GM23338 (cell line): ENCODE measurements around the gene GSC2. TPM values are rescaled to one million over a fixed set of nuclear protein-coding genes. Genes with fewer than 3 reads are reported as not detected.

Source experiments
- ATAC-seq: fragments of 200-7000 bp; cut with Tn5 transposase; 3 replicates; pipeline ENCODE4 v1.9.1; 2020
- DNase-seq: peaks from one replicate; pipeline ENCODE4 v3.0.0-alpha.2; 2015; ENCODE audit warnings: low spot score
- H2AFZ ChIP-seq: fragments of 200-600 bp; sonication (generic); 2 replicates; pipeline ENCODE4 v1.8.0; 2016; ENCODE audit warnings: antibody characterized with exemption, mild to moderate bottlenecking, moderate library complexity
- H3F3A ChIP-seq: fragments of 200-600 bp; sonication (generic); replicated peaks from 2 replicates; pipeline ENCODE4 v1.8.0; 2017; ENCODE audit warnings: antibody characterized with exemption, mixed run types, low read depth
- H3K27ac ChIP-seq: fragments of 200-600 bp; sonication (generic); 2 replicates; pipeline ENCODE4 v1.6.1; 2016; ENCODE audit warnings: low read depth
- H3K27me3 ChIP-seq: fragments of 200-600 bp; sonication (generic); 2 replicates; pipeline ENCODE4 v1.8.0; 2016; ENCODE audit warnings: mild to moderate bottlenecking, mixed run types, moderate library complexity; ENCODE audit not compliant: insufficient read depth
- H3K36me3 ChIP-seq: fragments of 200-600 bp; sonication (generic); 2 replicates; pipeline ENCODE4 v1.8.0; 2016; ENCODE audit warnings: mild to moderate bottlenecking; ENCODE audit not compliant: insufficient read depth
- H3K4me1 ChIP-seq: fragments of 200-600 bp; sonication (generic); 2 replicates; pipeline ENCODE4 v1.8.0; 2016; ENCODE audit warnings: mild to moderate bottlenecking, moderate library complexity; ENCODE audit not compliant: insufficient read depth
- H3K4me2 ChIP-seq: fragments of 200-600 bp; sonication (generic); 2 replicates; pipeline ENCODE4 v1.7.1; 2017; ENCODE audit warnings: mixed run types
- H3K4me3 ChIP-seq: fragments of 200-600 bp; sonication (generic); 2 replicates; pipeline ENCODE4 v1.6.1; 2016; ENCODE audit warnings: mixed run types
- H3K79me2 ChIP-seq: fragments of 200-600 bp; sonication (generic); replicated peaks from 2 replicates; pipeline ENCODE4 v1.8.0; 2017; ENCODE audit warnings: mild to moderate bottlenecking; ENCODE audit not compliant: insufficient read depth
- H3K9me2 ChIP-seq: fragments of 200-600 bp; sonication (generic); 2 replicates; pipeline ENCODE4 v1.8.0; 2017; ENCODE audit not compliant: insufficient read depth
- H4K20me1 ChIP-seq: fragments of 200-600 bp; sonication (generic); replicated peaks from 2 replicates; pipeline ENCODE4 v1.8.0; 2017; ENCODE audit warnings: mild to moderate bottlenecking; ENCODE audit not compliant: insufficient read depth
- H3K27ac Mint-ChIP-seq: 2 replicates; pipeline ENCODE4 v1.8.0; 2020; ENCODE audit warnings: inconsistent platforms, mild to moderate bottlenecking, moderate library complexity, mixed read lengths
- H3K27me3 Mint-ChIP-seq: 3 replicates; pipeline ENCODE4 v1.8.0; 2022; ENCODE audit warnings: low read depth, mild to moderate bottlenecking, moderate library complexity, mixed read lengths, inconsistent platforms; ENCODE audit not compliant: insufficient read depth, poor library complexity
- H3K36me3 Mint-ChIP-seq: 3 replicates; pipeline ENCODE4 v1.8.0; 2021; ENCODE audit warnings: low read depth, mild to moderate bottlenecking, inconsistent platforms, moderate library complexity, mixed read lengths
- H3K4me1 Mint-ChIP-seq: 3 replicates; pipeline ENCODE4 v1.8.0; 2020; ENCODE audit warnings: mild to moderate bottlenecking, inconsistent platforms, mixed read lengths
- H3K4me3 Mint-ChIP-seq: 3 replicates; pipeline ENCODE4 v1.8.0; 2021; ENCODE audit warnings: moderate library complexity, mild to moderate bottlenecking, inconsistent platforms, mixed read lengths
- H3K9me3 Mint-ChIP-seq: 3 replicates; pipeline ENCODE4 v1.8.0; 2020; ENCODE audit warnings: moderate library complexity, mild to moderate bottlenecking, inconsistent platforms, mixed read lengths
- EZH2phosphoT487 ChIP-seq: fragments of 200-600 bp; sonication (generic); IDR thresholded peaks from one replicate; pipeline ENCODE4 v1.8.1; 2018; ENCODE audit warnings: antibody characterized with exemption; ENCODE audit not compliant: unreplicated experiment
- JUNB ChIP-seq: IDR thresholded peaks from one replicate; pipeline ENCODE4 v1.6.1; 2016; ENCODE audit warnings: antibody characterized with exemption; ENCODE audit not compliant: unreplicated experiment
- NANOG ChIP-seq: IDR thresholded peaks from 2 replicates; pipeline ENCODE4 v1.6.1; 2016; ENCODE audit warnings: antibody characterized with exemption, borderline replicate concordance
- POLR2AphosphoS5 ChIP-seq: IDR thresholded peaks from 2 replicates; pipeline ENCODE4 v1.6.1; 2016; ENCODE audit warnings: antibody characterized with exemption, low read depth
- REST ChIP-seq: IDR thresholded peaks from one replicate; pipeline ENCODE4 v1.6.1; 2018; ENCODE audit warnings: antibody characterized with exemption; ENCODE audit not compliant: unreplicated experiment
- STAT1 ChIP-seq: IDR thresholded peaks from one replicate; pipeline ENCODE4 v1.6.1; 2016; ENCODE audit warnings: antibody characterized with exemption; ENCODE audit not compliant: unreplicated experiment
- ZNF331 ChIP-seq: fragments of 250-450 bp; sonication (Bioruptor Pico); IDR thresholded peaks from 2 replicates; pipeline ENCODE4 v1.5.0; 2020; ENCODE audit warnings: low read depth, mild to moderate bottlenecking, moderate library complexity
- polyA plus RNA-seq: library from polyadenylated mRNA; unstranded; fragments of >200 nt; fragmentation: Nextera tagmentation; extraction: Ambion mirVana; gene quantifications from 2 replicates; pipeline ENCODE4 v1.2.1, GENCODE V29; 2016
- total RNA-seq: library from RNA; depleted of rRNA; stranded (reverse); fragments of >200 nt; shearing (Covaris generic); gene quantifications from 2 replicates; pipeline ENCODE4 v1.2.3, GENCODE V29; 2014
- TF ChIP-seq, protein P1 (sequence below), 2 experiments: fragments of 200-600 bp in 1 of 2; sonication (generic) in 1 of 2; conservative IDR thresholded peaks; 2 replicates each; pipeline versions ENCODE4 v1.5.1 to v1.6.1; 2016 to 2017; ENCODE audit warnings: antibody characterized with exemption in 2 of 2, low read depth in 2 of 2, mild to moderate bottlenecking in 2 of 2, moderate library complexity in 1 of 2
- TF ChIP-seq, protein P2 (sequence below): IDR thresholded peaks from 2 replicates; pipeline ENCODE4 v1.6.1; 2016; ENCODE audit warnings: antibody characterized with exemption

The GSC2 gene
- total and polyA plus RNA-seq, 2 experiments from 2014 or later, result not detected

GRCh38 chr22:19177164-19178064 is 27.3 kb upstream of the GSC2 start (continued):
- TF ChIP-seq, protein P1, sequence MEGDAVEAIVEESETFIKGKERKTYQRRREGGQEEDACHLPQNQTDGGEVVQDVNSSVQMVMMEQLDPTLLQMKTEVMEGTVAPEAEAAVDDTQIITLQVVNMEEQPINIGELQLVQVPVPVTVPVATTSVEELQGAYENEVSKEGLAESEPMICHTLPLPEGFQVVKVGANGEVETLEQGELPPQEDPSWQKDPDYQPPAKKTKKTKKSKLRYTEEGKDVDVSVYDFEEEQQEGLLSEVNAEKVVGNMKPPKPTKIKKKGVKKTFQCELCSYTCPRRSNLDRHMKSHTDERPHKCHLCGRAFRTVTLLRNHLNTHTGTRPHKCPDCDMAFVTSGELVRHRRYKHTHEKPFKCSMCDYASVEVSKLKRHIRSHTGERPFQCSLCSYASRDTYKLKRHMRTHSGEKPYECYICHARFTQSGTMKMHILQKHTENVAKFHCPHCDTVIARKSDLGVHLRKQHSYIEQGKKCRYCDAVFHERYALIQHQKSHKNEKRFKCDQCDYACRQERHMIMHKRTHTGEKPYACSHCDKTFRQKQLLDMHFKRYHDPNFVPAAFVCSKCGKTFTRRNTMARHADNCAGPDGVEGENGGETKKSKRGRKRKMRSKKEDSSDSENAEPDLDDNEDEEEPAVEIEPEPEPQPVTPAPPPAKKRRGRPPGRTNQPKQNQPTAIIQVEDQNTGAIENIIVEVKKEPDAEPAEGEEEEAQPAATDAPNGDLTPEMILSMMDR (conservative IDR thresholded peaks at IDR 0.05; ENCODE audit: low read depth in 2 of 2), result no peak
- no peak for TF ChIP-seq STAT1
- no peak for TF ChIP-seq NANOG
- 0 out of 2 replicates have a peak, but pooled peaks have one; percentile 7 for TF ChIP-seq POLR2AphosphoS5
- no peak for TF ChIP-seq ZNF331 (CRISPR knock-in tag)

DNA sequence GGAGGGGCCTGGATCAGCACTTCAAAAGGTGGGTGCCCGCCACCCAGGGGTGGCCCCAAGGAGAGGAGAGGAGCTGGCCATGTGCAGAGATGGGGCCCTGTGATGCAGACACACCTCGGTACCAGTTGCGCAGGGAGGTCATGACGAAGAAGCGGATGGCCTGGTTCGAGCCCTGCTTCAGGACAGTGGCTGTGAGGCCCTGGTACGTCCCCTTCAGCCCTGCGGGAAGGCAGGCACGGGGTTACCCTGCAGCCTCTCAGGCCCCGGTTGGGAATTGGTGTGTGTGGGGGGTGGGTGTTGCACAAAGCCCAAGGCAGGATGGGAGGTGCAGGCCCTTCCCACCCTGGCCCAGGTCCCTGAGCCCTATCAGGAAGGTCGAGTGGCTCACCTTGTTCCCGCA is 26.6 kb upstream of the GSC2 start:
- H3K4me2 ChIP-seq, result peak overlapping the region; percentile 96
- TF ChIP-seq POLR2AphosphoS5 (peak; percentile 31; the same call in 1 of the 2 replicates), ZNF331 (CRISPR knock-in tag) (no peak)
- peak overlapping the region; percentile 62; the same call in 1 of the 2 replicates for H3K4me3 ChIP-seq
- peak overlapping the region; percentile 59 for H3K27ac Mint-ChIP-seq
- H3K36me3 ChIP-seq, result no peaks in the 10 kb centered on the region
- ATAC-seq (no peak), DNase-seq (no peak)
- H2AFZ ChIP-seq, result no peak overlapping the region
- peaks cover 40% of the 10 kb centered on the region for H3K4me1 ChIP-seq
- H3K4me1 Mint-ChIP-seq, result peaks cover 40% of the 10 kb centered on the region
- no peaks in the 10 kb centered on the region for H3K27me3 ChIP-seq
- H3F3A ChIP-seq, result peaks cover 33% of the 10 kb centered on the region
- peak overlapping the region; percentile 72; the same call in 1 of the 2 replicates for H3K27ac ChIP-seq
- peaks cover 31% of the 10 kb centered on the region for H3K79me2 ChIP-seq
- H3K4me3 Mint-ChIP-seq, result peak overlapping the region; percentile 76
- peaks cover 7% of the 10 kb centered on the region for H4K20me1 ChIP-seq
- peaks cover 13% of the 10 kb centered on the region; the same call in 2 of the 3 replicates for H3K36me3 Mint-ChIP-seq
- no peaks in the 10 kb centered on the region; the same call in 2 of the 3 replicates for H3K9me3 Mint-ChIP-seq
- H3K9me2 ChIP-seq, result no peaks in the 10 kb centered on the region
- H3K27me3 Mint-ChIP-seq, result peaks cover 34% of the 10 kb centered on the region

GRCh38 chr22:19176175-19176643 is 26.1 kb upstream of the GSC2 start:
- Mint-ChIP-seq H3K27me3 (peaks cover 38% of the 10 kb centered on the region), H3K4me3 (peak overlapping the region; percentile 76), H3K9me3 (no peaks in the 10 kb centered on the region; the same call in 2 of the 3 replicates), H3K36me3 (peaks cover 13% of the 10 kb centered on the region; the same call in 2 of the 3 replicates), H3K4me1 (peaks cover 40% of the 10 kb centered on the region), H3K27ac (peak overlapping the region; percentile 19)
- peak overlapping the region; percentile 62; the same call in 1 of the 2 replicates for H3K4me3 ChIP-seq
- peaks cover 7% of the 10 kb centered on the region for H4K20me1 ChIP-seq
- peaks cover 32% of the 10 kb centered on the region for H3K79me2 ChIP-seq
- H3K27me3 ChIP-seq, result 0 out of 2 replicates have a peak, but pooled peaks cover under 1% of the 10 kb centered on the region
- ATAC-seq (no peak), DNase-seq (peak; percentile 60)
- peak overlapping the region; percentile 96 for H3K4me2 ChIP-seq
- H3K9me2 ChIP-seq, result no peaks in the 10 kb centered on the region
- H3K27ac ChIP-seq, result peak overlapping the region; percentile 72; the same call in 1 of the 2 replicates
- H3K36me3 ChIP-seq, result no peaks in the 10 kb centered on the region
- H2AFZ ChIP-seq, result no peak overlapping the region
- peaks cover 40% of the 10 kb centered on the region for H3K4me1 ChIP-seq
- H3F3A ChIP-seq, result peaks cover 33% of the 10 kb centered on the region
- no peak for TF ChIP-seq JUNB
- no peak for TF ChIP-seq EZH2phosphoT487
- no peak for TF ChIP-seq REST
- TF ChIP-seq, protein P2, sequence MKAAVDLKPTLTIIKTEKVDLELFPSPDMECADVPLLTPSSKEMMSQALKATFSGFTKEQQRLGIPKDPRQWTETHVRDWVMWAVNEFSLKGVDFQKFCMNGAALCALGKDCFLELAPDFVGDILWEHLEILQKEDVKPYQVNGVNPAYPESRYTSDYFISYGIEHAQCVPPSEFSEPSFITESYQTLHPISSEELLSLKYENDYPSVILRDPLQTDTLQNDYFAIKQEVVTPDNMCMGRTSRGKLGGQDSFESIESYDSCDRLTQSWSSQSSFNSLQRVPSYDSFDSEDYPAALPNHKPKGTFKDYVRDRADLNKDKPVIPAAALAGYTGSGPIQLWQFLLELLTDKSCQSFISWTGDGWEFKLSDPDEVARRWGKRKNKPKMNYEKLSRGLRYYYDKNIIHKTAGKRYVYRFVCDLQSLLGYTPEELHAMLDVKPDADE, result no peak
- TF ChIP-seq STAT1, result no peak
- TF ChIP-seq POLR2AphosphoS5, result no peak; the same call in 1 of the 2 replicates
- TF ChIP-seq, protein P1 (conservative IDR thresholded peaks at IDR 0.05; ENCODE audit: low read depth in 2 of 2), result no peak
